ENCODE results near the gene PFN3. TPM values are rescaled to one million over a fixed set of nuclear protein-coding genes. Genes with fewer than 3 reads are reported as not detected.

The PFN3 gene
- total and polyA plus RNA-seq, 2 of the 13 experiments (the other 11 are each of a cell fraction or from before 2014, with no cell fraction given): not detected

DNA sequence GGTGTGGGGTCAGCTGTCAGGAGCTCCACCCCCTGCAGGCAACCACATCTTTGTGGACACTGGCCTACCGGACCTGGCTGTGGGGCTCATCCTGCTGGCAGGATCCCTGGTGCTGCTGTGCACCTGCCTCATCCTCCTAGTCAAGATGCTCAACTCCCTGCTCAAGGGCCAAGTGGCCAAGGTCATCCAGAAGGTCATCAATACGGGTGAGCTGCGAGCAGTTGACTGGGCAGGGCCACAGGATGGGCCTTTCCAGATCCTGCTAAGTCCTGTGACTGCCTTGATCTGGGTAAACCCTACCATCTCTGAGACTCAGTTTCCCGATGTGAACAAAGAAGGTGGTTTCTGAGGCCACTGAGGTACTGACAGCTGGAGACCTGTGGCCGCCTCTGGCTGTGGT lies 6.5 kb downstream of the PFN3 start:
- DNase-seq (ENCODE audit: low spot score): no peak
- Histone ChIP-seq H3K36me3 (replicated peaks in 1 of 2; ENCODE audit: control insufficient read depth in 1 of 2, insufficient read depth in 2 of 2, low read length in 2 of 2) (no peaks in the 10 kb centered on the region), H3K9me3 (ENCODE audit: low read length) (no peaks in the 10 kb centered on the region), H3K4me2 (ENCODE audit: low read depth, low read length) (no peak overlapping the region), H4K20me1 (ENCODE audit: insufficient read depth, low read length) (no peaks in the 10 kb centered on the region), H3K27ac (ENCODE audit: extremely low read length, insufficient read depth, low read length) (no peak overlapping the region), H3K27me3 (ENCODE audit: control insufficient read depth in 1 of 2, insufficient read depth in 2 of 2, low read length in 2 of 2) (peaks cover 5 to 47% of the 10 kb centered on the region in 2 experiments; a peak in 3 of 5 replicates), H3K4me1 (ENCODE audit: insufficient read depth, low read length) (peaks cover 29% of the 10 kb centered on the region), H3K4me3 (replicated peaks in 1 of 3; ENCODE audit: insufficient read depth in 1 of 3, low read depth in 2 of 3, low read length in 3 of 3) (no peak overlapping the region), H3K79me2 (ENCODE audit: insufficient read depth, low read length) (no peaks in the 10 kb centered on the region), H2AFZ (ENCODE audit: low read length) (no peak overlapping the region), H3K9ac (ENCODE audit: insufficient read depth, low read depth, low read length) (no peak overlapping the region)
- 18% methylated on average over 2 of the region's 5 CpGs for whole genome bisulfite sequencing (ENCODE audit: low lambda C conversion rate)
- ChIA-PET POLR2A (interaction anchor here (1.1 to 7.3 kb wide), 4 partner anchors 15 to 54 kb away, joined by 3 to 79 read pairs (median 4); partner anchors contain the start of gene GRK6), CTCF (ENCODE audit: low intra/inter-chr PET ratio, low total read pairs) (no interaction called here)
- intact Hi-C loops (cut with micrococcal nuclease; ENCODE audit: unreplicated experiment): no loop called here
- FAIRE-seq: no peak
- in situ Hi-C loops (cut with HindIII; ENCODE audit: extremely low pct_ligation_motif_present, low pct_unique_long_range_greater_than_20kb): no loop called here
- no TSS peak for BruUV-seq (replicated peaks)
- TF ChIP-seq MEIS2 (CRISPR knock-in tag; IDR thresholded peaks at IDR 0.05) (no peak), RFX5 (IDR thresholded peaks at IDR 0.05; ENCODE audit: low read depth, low read length) (no peak), ZNF256 (CRISPR knock-in tag; conservative IDR thresholded peaks at IDR 0.05) (no peak), TBX2 (CRISPR knock-in tag; IDR thresholded peaks at IDR 0.05; ENCODE audit: borderline replicate concordance) (no peak), ELF1 (CRISPR knock-in tag; IDR thresholded peaks at IDR 0.05) (no peak), ZNF616 (CRISPR knock-in tag; IDR thresholded peaks at IDR 0.05; ENCODE audit: low read depth) (no peak), FOSL1 (CRISPR knock-in tag; IDR thresholded peaks at IDR 0.05; ENCODE audit: borderline replicate concordance) (no peak), ZNF7 (CRISPR knock-in tag; IDR thresholded peaks at IDR 0.05) (no peak), SP140L (CRISPR knock-in tag; IDR thresholded peaks at IDR 0.05; ENCODE audit: borderline replicate concordance) (no peak)
- TF ChIP-seq, protein P1, sequence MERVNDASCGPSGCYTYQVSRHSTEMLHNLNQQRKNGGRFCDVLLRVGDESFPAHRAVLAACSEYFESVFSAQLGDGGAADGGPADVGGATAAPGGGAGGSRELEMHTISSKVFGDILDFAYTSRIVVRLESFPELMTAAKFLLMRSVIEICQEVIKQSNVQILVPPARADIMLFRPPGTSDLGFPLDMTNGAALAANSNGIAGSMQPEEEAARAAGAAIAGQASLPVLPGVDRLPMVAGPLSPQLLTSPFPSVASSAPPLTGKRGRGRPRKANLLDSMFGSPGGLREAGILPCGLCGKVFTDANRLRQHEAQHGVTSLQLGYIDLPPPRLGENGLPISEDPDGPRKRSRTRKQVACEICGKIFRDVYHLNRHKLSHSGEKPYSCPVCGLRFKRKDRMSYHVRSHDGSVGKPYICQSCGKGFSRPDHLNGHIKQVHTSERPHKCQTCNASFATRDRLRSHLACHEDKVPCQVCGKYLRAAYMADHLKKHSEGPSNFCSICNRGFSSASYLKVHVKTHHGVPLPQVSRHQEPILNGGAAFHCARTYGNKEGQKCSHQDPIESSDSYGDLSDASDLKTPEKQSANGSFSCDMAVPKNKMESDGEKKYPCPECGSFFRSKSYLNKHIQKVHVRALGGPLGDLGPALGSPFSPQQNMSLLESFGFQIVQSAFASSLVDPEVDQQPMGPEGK (CRISPR knock-in tag; IDR thresholded peaks at IDR 0.05): no peak
- ATAC-seq: no peak

Data from HepG2 (cell line).